Dermis microvascular lymphatic vessel endothelial cell (primary cell): ENCODE measurements around the gene SLC12A1. TPM values are rescaled to one million over a fixed set of nuclear protein-coding genes. Genes with fewer than 3 reads are reported as not detected.

Experiments used
- DNase-seq, 2 donors: peaks; one replicate each; pipeline versions ENCODE4 v3.0.0 to v3.0.0-alpha.2; 2010; ENCODE audit warnings: low read depth in 2 of 2
- total RNA-seq: library from RNA; depleted of rRNA; stranded (reverse); fragments of >200 nt; gene quantifications from 2 replicates; pipeline ENCODE4 v1.2.1, GENCODE V29; 2014

SLC12A1 gene
- not detected in 2 replicates for total RNA-seq

- no peak for DNase-seq
These were observed at the start of gene SLC12A1 for GRCh38 chr15:48205981-48206380. Gene SLC12A1 (plus strand): TSS chr15:48206302. CDS start chr15:48207720, 1,418 bp downstream.

- DNase-seq, result no peak
These were observed 37.5 kb upstream of the SLC12A1 start for GRCh38 chr15:48168616-48169015.

- no peak for DNase-seq
These were observed 35.1 kb upstream of the SLC12A1 start for GRCh38 chr15:48170981-48171380.

GRCh38 chr15:48175126-48175525, 31.0 kb upstream of the SLC12A1 start:
- DNase-seq, result no peak

- DNase-seq, result no peak
These were observed 30.0 kb upstream of the SLC12A1 start for GRCh38 chr15:48176112-48176511.

GRCh38 chr15:48176957-48177356, 29.1 kb upstream of the SLC12A1 start:
- no peak for DNase-seq

GRCh38 chr15:48177383-48177765, 28.7 kb upstream of the SLC12A1 start:
- DNase-seq, result peak; percentile 52 to 75

GRCh38 chr15:48177766-48178647, 28.1 kb upstream of the SLC12A1 start, which contains the start of gene MYEF2:
Gene MYEF2 (minus strand): TSS chr15:48178295. CDS start chr15:48178237, 58 bp downstream.
- DNase-seq, result peak; percentile 58 to 73

GRCh38 chr15:48178648-48178931, 27.5 kb upstream of the SLC12A1 start:
- DNase-seq, result no peak

GRCh38 chr15:48182749-48183148, 23.4 kb upstream of the SLC12A1 start:
- DNase-seq, result no peak

- DNase-seq, result no peak
These were observed 20.6 kb upstream of the SLC12A1 start for GRCh38 chr15:48185529-48185928.

GRCh38 chr15:48186271-48186670, 19.8 kb upstream of the SLC12A1 start:
- no peak for DNase-seq

GRCh38 chr15:48190932-48191573, 15.0 kb upstream of the SLC12A1 start:
- peak; percentile 27 to 72 for DNase-seq

GRCh38 chr15:48191574-48192225, 14.4 kb upstream of the SLC12A1 start, which contains the start of gene CTXN2:
Gene CTXN2 (plus strand): TSS chr15:48191665. CDS start chr15:48201301, 9,636 bp downstream.
- no peak for DNase-seq

- no peak for DNase-seq
These were observed 4.0 kb upstream of the SLC12A1 start for GRCh38 chr15:48202068-48202467.

- DNase-seq, result no peak
These were observed 15.2 kb downstream of the SLC12A1 start for GRCh38 chr15:48221261-48221660.

- DNase-seq, result no peak
These were observed 15.8 kb downstream of the SLC12A1 start for GRCh38 chr15:48221885-48222284.

GRCh38 chr15:48222627-48223026, 16.5 kb downstream of the SLC12A1 start:
- no peak for DNase-seq

- no peak for DNase-seq
These were observed 19.7 kb downstream of the SLC12A1 start for GRCh38 chr15:48225771-48226170.

GRCh38 chr15:48230498-48230897, 24.4 kb downstream of the SLC12A1 start:
- DNase-seq, result no peak

GRCh38 chr15:48233246-48233645, 27.1 kb downstream of the SLC12A1 start:
- DNase-seq, result no peak

- no peak for DNase-seq
These were observed 33.2 kb downstream of the SLC12A1 start for GRCh38 chr15:48239334-48239733.
